MCF 10A (cell line): ENCODE data around the gene SRPK3. TPM values are rescaled to one million over a fixed set of nuclear protein-coding genes. Genes with fewer than 3 reads are reported as not detected.
A peak's percentile ranks its signal among the peaks of the same experiment; 100 is the strongest.

Source experiments
- BruUV-seq: library from RNA; stranded (reverse); fragments of 400-500 nt; replicated peaks from 2 replicates; lab custom pipeline; 2021; lab: Mats Ljungman, UMichigan
- CTCF ChIA-PET: fragments of 300-600 bp; sonication (Branson Sonifier 250); formaldehyde crosslinking; extraction: SDS; loops from one replicate; lab custom pipeline; 2021; ENCODE audit warnings: antibody characterized with exemption, inconsistent platforms; lab: Yijun Ruan, JAX
- POLR2A ChIA-PET: fragments of 300-600, 350-650 bp; sonication (Branson Sonifier 250); formaldehyde crosslinking; extraction: SDS; loops from one replicate; lab custom pipeline; 2020; ENCODE audit warnings: antibody characterized with exemption, inconsistent platforms; lab: Yijun Ruan, JAX
- DNase-seq: peaks from one replicate; pipeline ENCODE4 v3.0.0-alpha.2; 2018; ENCODE audit not compliant: unreplicated experiment
- H3K27ac Mint-ChIP-seq: one replicate; pipeline ENCODE4 v1.8.0; 2022; ENCODE audit warnings: mild to moderate bottlenecking, low read depth, mixed read lengths; ENCODE audit not compliant: unreplicated experiment
- H3K27me3 Mint-ChIP-seq: one replicate; pipeline ENCODE4 v1.8.0; 2022; ENCODE audit warnings: mixed read lengths; ENCODE audit not compliant: insufficient read depth, unreplicated experiment
- H3K36me3 Mint-ChIP-seq: one replicate; pipeline ENCODE4 v1.8.0; 2022; ENCODE audit warnings: mild to moderate bottlenecking, moderate library complexity, mixed read lengths; ENCODE audit not compliant: insufficient read depth, unreplicated experiment
- H3K4me1 Mint-ChIP-seq: one replicate; pipeline ENCODE4 v1.8.0; 2022; ENCODE audit warnings: mixed read lengths; ENCODE audit not compliant: insufficient read depth, unreplicated experiment
- H3K4me3 Mint-ChIP-seq: one replicate; pipeline ENCODE4 v1.8.0; 2022; ENCODE audit warnings: mild to moderate bottlenecking, moderate library complexity, mixed read lengths; ENCODE audit not compliant: unreplicated experiment
- H3K9me3 Mint-ChIP-seq: one replicate; pipeline ENCODE4 v1.8.0; 2022; ENCODE audit warnings: mixed read lengths; ENCODE audit not compliant: unreplicated experiment
- CTCF ChIP-seq: fragments of 200-600 bp; IDR thresholded peaks from one replicate; pipeline ENCODE4 v1.8.0; 2022; ENCODE audit warnings: antibody characterized with exemption, mild to moderate bottlenecking; ENCODE audit not compliant: unreplicated experiment
- intact Hi-C: fragments of 100-400 bp; cut with micrococcal nuclease; formaldehyde crosslinking; loops from 2 replicates; pipeline ENCODE4 v1.14.1; 2022
- total RNA-seq: library from RNA; stranded (reverse); gene quantifications from 2 replicates; pipeline ENCODE4 v1.2.3, GENCODE V29; 2022

The SRPK3 gene
- total RNA-seq, 1 experiment from 2014 or later = not detected

- no peak for TF ChIP-seq CTCF
- BruUV-seq = no TSS peak
- Mint-ChIP-seq H3K4me1 (peaks cover 21% of the 10 kb centered on the region), H3K4me3 (peak overlapping the region; percentile 15), H3K27ac (peak overlapping the region; percentile 39), H3K36me3 (peaks cover 12% of the 10 kb centered on the region), H3K27me3 (no peaks in the 10 kb centered on the region), H3K9me3 (peaks cover 7% of the 10 kb centered on the region)
- intact Hi-C loops = no loop called here
- ChIA-PET POLR2A (interaction anchor here (1.3 kb wide), 1 partner anchor 10 kb away, joined by 3 read pairs; no protein-coding TSS in a partner anchor), CTCF (interaction anchor here (0.8 kb wide), 1 partner anchor 31 kb away, joined by 3 read pairs; no protein-coding TSS in a partner anchor)
- DNase-seq = peak; percentile 71
These were observed 48.4 kb upstream of the SRPK3 start for GRCh38 chrX:153732401-153732800.

- Mint-ChIP-seq H3K27me3 (no peaks in the 10 kb centered on the region), H3K4me1 (peaks cover 16% of the 10 kb centered on the region), H3K27ac (no peak overlapping the region), H3K9me3 (peaks cover 7% of the 10 kb centered on the region), H3K4me3 (no peak overlapping the region), H3K36me3 (peaks cover 12% of the 10 kb centered on the region)
- CTCF ChIA-PET = interaction anchor here (1.5 kb wide), 1 partner anchor 30 kb away, joined by 5 read pairs; no protein-coding TSS in a partner anchor
- BruUV-seq = no TSS peak
- POLR2A ChIA-PET = interaction anchor here (0.6 kb wide), 1 partner anchor 73 kb away, joined by 4 read pairs; no protein-coding TSS in a partner anchor
- intact Hi-C loops = no loop called here
- DNase-seq = no peak
- no peak for TF ChIP-seq CTCF
These were observed 47.1 kb upstream of the SRPK3 start for GRCh38 chrX:153733651-153734240.

DNA sequence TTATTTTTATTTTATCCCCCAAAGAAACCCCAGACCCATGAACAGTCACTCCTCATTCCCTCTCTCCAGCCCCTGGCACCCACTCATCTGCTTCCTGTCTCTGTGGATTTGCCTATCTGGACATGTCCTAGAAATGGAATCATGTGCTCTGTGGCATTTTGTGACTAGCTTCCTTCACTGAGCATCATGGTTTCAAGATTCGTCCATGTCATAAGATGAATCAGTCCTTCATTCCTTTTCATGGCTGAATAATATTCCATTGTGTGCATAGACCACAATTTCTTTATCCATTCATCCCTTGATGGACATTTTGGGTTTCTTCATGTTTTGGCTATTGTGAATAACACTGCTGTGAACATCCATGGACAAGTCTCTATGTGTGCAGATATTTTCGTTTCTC, 46.0 kb upstream of the SRPK3 start:
- ChIA-PET CTCF (interaction anchor here (0.5 to 1.5 kb wide), 2 partner anchors 29 to 214 kb away, joined by 4 to 5 read pairs; no protein-coding TSS in a partner anchor), POLR2A (interaction anchor here (0.7 kb wide), 1 partner anchor 819 kb away, joined by 3 read pairs; no protein-coding TSS in a partner anchor)
- TF ChIP-seq CTCF = no peak
- no TSS peak for BruUV-seq
- DNase-seq = no peak
- H3K36me3 Mint-ChIP-seq = peaks cover 5% of the 10 kb centered on the region
- H3K4me1 Mint-ChIP-seq = peaks cover 16% of the 10 kb centered on the region
- H3K9me3 Mint-ChIP-seq = peaks cover 7% of the 10 kb centered on the region
- intact Hi-C loops = no loop called here
- no peak overlapping the region for H3K27ac Mint-ChIP-seq
- no peak overlapping the region for H3K4me3 Mint-ChIP-seq
- no peaks in the 10 kb centered on the region for H3K27me3 Mint-ChIP-seq

- H3K4me1 Mint-ChIP-seq = peaks cover 16% of the 10 kb centered on the region
- no peaks in the 10 kb centered on the region for H3K27me3 Mint-ChIP-seq
- DNase-seq = peak; percentile 23
- H3K36me3 Mint-ChIP-seq = peaks cover 5% of the 10 kb centered on the region
- no TSS peak for BruUV-seq
- intact Hi-C loops = no loop called here
- H3K4me3 Mint-ChIP-seq = no peak overlapping the region
- TF ChIP-seq CTCF = no peak
- CTCF ChIA-PET = interaction anchor here (1.0 to 1.5 kb wide), 2 partner anchors 8 to 28 kb away, joined by 3 to 5 read pairs; no protein-coding TSS in a partner anchor
- POLR2A ChIA-PET = no interaction called here
- H3K9me3 Mint-ChIP-seq = peaks cover 7% of the 10 kb centered on the region
- H3K27ac Mint-ChIP-seq = no peak overlapping the region
These were observed 45.6 kb upstream of the SRPK3 start for GRCh38 chrX:153735274-153735673.
